HG03139 (cell line): Measurements from ENCODE around the gene SPATA18.
"Not testable (repeated sequence)": the region's sequence is repeated elsewhere in the genome, so short reads cannot be mapped to it uniquely, and the experiment has no call there.

ENCODE experiments used
- ATAC-seq: cut with Tn5 transposase; IDR thresholded peaks from one replicate; pipeline ENCODE4 v1.9.1; 2021; ENCODE audit not compliant: unreplicated experiment

Gene SPATA18

DNA sequence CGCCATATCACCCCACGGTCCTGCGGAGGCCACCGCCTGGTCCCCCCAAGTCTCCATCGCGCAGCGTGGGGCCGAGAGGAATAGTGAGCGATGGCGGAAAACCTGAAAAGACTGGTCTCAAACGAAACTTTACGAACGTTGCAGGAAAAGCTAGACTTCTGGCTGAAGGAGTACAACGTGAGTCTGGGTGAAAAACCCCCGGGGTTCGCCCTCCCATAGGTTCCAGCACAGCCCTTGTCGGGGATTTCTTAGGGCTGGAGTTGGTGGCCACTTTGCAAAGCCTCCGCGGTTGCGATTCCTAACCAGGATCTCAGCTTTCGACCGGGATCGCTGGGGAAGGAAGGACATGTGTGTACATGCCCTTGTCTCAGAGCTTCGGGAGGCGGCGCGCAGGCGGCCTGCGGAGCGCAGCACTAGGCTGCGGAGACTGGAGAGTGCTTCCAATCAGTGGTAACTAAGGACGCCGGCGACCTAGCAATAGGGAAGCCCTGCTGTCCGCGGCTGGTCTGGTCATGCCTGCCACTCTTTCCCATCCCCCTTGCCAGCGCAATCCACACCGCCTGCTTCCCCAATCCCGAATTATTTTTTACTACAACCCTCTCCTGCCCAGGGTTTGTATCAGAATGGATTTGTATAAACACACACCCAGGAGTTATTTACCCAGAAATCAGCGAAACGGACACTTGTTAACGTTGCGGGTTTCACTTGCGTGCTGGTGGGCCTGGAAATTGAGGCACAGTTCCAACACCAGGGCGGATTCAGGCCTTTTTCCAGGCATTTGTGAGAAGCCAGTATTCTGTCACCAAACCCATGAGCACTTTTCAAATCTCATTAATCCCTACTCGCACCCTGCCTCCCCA lies 741 bp downstream of the SPATA18 start:
- ATAC-seq, result peak; percentile 49

DNA sequence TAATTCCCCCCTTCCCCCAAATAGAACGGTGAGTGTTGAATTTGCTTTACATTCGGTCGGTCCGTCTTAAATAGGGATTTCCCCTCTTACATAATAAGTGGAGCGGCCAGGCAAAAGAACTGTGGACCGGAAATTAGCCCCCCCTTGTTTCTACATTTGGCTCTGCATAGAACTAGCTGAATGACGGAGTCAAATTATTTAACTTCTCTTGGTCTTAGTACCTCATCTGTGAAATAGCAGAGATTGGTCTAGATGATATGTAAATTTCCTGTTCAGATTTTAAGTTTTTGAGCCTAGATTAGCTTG lies 1.3 kb downstream of the SPATA18 start:
- no peak for ATAC-seq

DNA sequence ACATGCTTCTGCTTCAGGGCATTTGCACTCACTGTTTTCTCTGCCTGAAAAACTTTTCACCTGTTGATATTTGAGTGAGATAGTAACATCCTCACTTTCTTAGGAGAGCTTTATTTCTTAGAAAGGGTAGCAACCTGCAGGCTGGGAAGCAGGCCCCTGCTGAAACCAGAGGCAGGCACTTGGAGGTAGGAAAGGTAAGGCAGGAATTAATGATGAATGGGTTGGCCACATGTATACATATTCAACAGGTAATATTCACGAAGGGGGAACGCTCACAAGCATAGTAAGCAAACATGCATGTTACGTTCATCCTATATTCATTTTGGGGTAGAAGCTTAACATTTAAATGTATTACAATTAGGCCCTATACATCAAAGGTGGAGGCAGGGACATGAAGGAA lies 3.1 kb downstream of the SPATA18 start:
- ATAC-seq, result no peak

DNA sequence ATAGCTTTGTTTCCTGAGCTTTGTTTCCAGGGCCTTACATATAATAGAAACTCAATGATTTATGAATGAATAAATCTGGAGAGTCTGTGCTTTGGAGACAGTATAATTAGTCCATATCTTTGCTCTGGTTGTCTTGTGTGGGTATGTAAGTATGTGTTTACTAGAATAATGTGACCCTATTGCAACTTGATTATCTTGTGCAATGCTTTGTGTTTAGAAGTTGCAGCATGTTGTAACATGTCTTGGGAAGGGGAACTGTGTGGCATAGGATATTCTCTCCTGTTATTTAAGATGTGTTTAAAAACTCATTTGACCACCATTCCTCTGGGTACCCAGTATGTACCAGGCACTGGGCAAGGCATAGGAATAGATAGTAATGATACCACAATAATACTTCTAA lies 6.1 kb downstream of the SPATA18 start:
- no peak for ATAC-seq

GRCh38 chr4:52058275-52058674 lies 7.2 kb downstream of the SPATA18 start:
- ATAC-seq, result no peak

DNA sequence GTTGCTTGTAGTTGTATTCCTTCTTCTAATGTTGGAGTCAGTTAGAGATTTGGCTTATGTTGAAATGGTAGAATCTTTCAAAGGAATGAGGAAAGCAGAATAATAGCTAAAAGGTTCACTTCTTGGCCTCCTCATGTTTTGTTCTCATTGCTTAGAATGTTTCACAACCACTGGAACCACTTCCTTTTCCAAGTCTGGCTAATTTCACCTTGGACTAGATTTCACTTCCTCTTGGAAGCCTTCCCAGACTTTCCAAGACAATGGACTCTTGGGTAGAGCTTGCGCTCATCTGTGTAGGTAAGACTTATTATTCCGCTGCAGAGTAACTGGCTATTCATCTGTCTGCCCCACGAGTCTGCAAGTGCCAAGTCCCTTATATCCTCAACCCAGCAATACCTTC lies 8.3 kb downstream of the SPATA18 start:
- ATAC-seq, result no peak

DNA sequence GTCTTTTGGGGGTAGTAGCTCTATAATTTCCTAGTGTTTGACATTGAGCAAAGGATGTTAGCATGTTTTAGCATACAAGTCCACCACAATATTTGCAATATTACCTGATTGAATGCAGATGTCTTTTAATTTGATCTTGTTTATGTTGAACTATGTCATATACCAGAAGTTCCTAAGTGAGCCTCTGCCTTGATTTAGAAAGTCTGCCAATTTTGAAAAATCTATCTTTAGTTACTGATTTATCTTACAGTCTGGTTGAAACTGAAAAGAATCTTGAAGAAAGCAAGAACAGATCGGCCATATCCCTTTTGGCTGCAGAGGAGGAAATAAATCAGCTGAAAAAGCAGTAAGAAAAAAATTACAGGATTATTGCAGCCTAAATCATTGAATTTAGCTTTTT lies 18.5 kb downstream of the SPATA18 start:
- ATAC-seq, result no peak

DNA sequence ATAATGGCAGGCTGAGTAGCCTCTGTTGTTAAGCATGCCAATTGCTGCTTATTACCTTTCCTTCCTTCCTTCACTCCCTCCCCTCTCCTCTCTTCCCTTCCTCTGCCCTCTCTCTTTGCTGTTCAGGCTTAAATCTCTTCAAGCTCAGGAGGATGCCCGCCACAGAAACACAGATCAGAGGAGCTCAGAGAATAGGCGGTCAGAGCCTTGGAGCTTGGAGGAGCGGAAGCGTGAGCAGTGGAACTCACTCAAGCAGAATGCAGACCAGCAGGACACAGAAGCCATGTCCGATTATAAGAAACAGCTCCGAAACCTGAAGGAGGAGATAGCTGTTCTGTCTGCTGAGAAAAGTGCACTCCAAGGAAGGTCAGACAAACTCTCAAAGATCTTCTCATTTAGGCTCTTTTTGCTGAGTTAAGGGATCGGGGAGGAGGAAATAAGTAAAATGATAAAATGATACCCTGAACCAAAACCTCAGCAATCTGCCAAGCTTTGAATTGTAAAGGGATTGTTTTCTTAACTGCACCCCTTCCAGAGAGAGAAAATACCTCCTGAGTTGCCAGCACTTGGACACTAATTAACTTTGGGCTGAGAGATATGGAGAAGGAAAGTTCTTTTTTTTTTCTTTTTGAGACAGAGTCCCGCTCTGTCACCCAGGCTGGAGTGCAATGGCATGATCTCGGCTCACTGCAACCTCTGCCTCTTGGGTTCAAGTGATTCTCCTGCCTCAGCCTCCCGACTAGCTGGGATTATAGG lies 20.9 kb downstream of the SPATA18 start:
- ATAC-seq, result no peak

- ATAC-seq, result no peak
Measured at GRCh38 chr4:52076731-52077130, 25.6 kb downstream of the SPATA18 start.

- no peak for ATAC-seq
Measured at GRCh38 chr4:52079659-52080058, 28.6 kb downstream of the SPATA18 start.

GRCh38 chr4:52081216-52081615 lies 30.1 kb downstream of the SPATA18 start:
- no peak for ATAC-seq

DNA sequence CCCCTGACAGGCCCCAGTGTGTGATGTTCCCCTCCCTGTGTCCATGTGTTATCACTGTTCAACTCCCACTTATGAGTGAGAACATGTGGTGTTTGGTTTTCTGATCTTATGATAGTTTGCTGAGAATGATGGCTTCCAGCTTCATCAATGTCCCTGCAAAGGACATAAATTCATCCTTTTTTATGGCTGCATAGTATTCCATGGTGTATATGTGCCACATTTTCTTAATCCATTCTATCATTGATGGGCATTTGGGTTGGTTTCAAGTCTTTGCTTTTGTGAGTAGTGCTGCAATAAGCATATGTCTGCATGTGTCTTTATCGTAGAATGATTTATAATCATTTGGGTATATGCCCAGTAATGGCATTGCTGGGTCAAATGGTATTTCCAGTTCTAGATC lies 35.3 kb downstream of the SPATA18 start:
- ATAC-seq, result not testable (repeated sequence)

GRCh38 chr4:52091801-52092200 lies 40.7 kb downstream of the SPATA18 start:
- ATAC-seq, result no peak

GRCh38 chr4:52093466-52093865 lies 42.4 kb downstream of the SPATA18 start:
- ATAC-seq, result no peak

DNA sequence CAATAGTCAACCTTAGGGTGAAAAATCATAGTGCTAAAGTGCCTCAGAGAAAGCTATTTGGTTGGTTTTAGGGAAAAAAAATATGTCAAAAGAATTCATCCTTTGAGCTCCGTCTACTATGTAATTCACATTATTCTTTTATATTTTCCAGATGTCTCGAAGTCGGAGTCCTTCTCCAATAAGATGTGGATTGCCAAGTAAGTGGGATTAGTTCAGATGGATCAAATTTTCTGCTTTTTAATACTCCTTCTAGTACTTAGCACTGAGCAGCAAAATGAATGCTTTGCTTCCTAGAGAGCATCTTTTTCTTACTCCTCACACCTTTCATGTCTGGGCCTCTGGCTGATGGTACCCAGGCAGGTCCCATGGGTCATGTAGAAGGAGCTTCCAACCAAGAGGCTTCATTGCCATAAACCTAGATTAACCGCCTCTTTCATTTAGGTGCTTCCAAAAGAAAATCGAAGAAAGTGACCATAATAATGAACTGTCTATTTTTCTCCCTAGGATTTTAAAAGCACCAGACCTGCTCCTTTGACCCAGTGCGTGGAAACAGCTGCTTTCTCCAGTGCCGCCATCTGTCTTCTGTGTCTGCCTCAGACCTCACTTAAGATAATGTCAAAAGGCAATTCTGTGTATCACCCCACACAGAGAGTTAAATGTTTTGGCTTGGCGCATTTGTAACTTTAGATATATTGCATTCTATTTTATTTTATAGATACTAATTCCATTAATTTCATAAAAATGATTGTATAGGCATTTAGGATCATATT lies 43.5 kb downstream of the SPATA18 start:
- ATAC-seq, result no peak

DNA sequence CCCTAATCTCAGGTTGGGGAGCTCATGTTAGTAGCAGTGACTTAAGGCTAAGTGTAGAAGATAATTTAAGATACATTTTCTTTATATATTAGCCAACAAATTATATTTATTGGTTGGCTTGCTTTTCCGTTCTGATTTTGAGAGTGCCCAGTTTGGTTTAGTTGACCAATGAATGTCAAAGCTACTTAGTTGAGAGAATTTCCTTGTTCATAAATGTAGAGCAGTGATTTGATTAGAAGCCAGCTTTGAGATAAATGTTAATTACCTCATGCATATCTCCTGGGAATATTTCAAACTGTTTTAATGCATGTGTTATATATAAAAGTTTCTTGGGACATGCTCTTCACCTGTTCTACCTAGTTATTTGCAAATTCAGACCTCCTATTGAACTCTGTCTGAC lies 44.3 kb downstream of the SPATA18 start:
- no peak for ATAC-seq

DNA sequence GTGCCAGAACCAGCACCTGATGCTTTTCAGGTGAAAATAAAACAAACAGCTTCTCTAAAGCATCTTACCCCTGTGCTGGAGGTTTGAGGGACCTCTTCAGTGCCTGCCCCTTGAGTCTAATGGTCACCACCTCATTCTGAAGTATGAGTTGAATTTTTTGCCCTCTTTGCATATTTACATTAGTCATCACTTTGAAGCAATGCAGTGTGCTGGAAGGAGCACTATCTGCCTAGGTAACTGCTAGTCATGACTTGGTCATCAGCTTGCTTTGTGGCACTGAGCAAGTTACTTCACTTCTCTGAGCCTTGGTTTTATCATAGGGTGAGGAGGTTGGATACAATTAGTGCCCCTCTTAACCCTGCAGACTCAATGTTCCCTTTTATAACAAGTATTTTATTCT lies 44.9 kb downstream of the SPATA18 start:
- no peak for ATAC-seq

DNA sequence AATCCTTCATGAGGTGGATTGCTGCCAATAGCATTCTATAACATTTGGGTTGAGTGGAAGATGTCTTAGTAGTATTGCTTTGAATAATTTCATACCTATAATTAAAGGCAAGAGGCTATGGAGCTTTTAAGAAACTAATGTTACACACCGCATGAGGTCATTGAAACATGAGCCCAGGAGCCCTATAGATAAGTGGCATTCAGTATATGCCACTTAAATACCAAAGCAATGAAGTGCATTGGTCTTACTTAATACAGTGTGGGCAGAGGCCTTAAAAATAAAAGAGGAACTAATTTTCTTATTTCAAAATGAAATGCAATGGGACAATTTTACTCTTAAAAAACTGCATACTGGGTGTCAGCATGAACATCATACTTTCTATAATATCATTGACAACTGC lies 47.5 kb downstream of the SPATA18 start:
- ATAC-seq, result no peak

DNA sequence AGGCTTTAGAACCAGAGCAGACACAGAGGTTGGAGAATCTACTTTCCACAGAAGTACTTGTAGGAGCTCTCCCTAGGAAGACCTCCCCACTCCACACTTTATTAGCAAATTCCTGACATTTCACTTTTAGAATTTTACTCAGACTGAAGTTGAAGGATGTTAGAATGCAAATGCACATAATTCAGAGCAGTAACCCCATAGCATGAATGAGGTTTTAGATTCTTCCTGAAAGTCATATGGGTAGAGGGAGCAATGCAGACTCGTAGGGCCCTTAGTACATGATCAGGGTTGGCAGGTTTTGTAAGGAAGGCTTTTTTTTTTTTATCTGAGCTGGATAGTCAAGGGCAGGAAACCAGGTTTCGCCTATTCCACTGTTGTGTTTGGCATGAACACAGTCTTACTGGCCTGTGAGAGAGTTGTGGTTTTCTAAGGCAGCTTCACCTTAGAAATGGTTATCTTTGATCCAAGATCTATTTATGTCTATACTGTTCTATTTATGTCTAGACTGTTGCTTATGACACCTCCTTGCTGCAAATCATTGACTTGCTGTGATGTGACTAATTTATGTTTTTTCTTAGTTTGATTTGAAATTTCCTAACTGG lies 48.9 kb downstream of the SPATA18 start:
- ATAC-seq, result peak; percentile 50

GRCh38 chr4:52102587-52102986 lies 51.5 kb downstream of the SPATA18 start:
- ATAC-seq, result no peak

GRCh38 chr4:52103319-52103718 lies 52.2 kb downstream of the SPATA18 start:
- no peak for ATAC-seq
